NOMO-1 treated with DMSO at 0.1 percent for 48 hours (cell line): ENCODE measurements around the gene CDC5L.
"Not testable (repeated sequence)": the region's sequence is repeated elsewhere in the genome, so short reads cannot be mapped to it uniquely, and the experiment has no call there.

ENCODE experiments used
- DNase-seq: peaks from one replicate; lab custom pipeline; 2025; ENCODE audit not compliant: unreplicated experiment; lab: John Stamatoyannopoulos, UW

CDC5L gene

GRCh38 chr6:44387346-44388134, at the start of gene CDC5L:
TSS of gene CDC5L (plus strand) at chr6:44387706. CDS start at chr6:44387824, 118 bp downstream.
- DNase-seq, result peak; percentile 99

GRCh38 chr6:44338228-44339122, 49.0 kb upstream of the CDC5L start:
- peak; percentile 79 for DNase-seq

GRCh38 chr6:44339301-44339700, 48.2 kb upstream of the CDC5L start:
- no peak for DNase-seq

- DNase-seq, result no peak
Measured at GRCh38 chr6:44339763-44340625, 47.5 kb upstream of the CDC5L start.

GRCh38 chr6:44341095-44341890, 46.2 kb upstream of the CDC5L start:
- no peak for DNase-seq

- DNase-seq, result peak; percentile 72
Measured at GRCh38 chr6:44342052-44342451, 45.5 kb upstream of the CDC5L start.

- no peak for DNase-seq
Measured at GRCh38 chr6:44342489-44342888, 45.0 kb upstream of the CDC5L start, which contains the start of gene SPATS1. TSS of gene SPATS1 (plus strand) at chr6:44342650. CDS start at chr6:44343096, 446 bp downstream.

GRCh38 chr6:44346818-44347217, 40.7 kb upstream of the CDC5L start:
- DNase-seq, result not testable (repeated sequence)

GRCh38 chr6:44349904-44350649, 37.4 kb upstream of the CDC5L start:
- DNase-seq, result no peak

GRCh38 chr6:44350650-44350994, 36.9 kb upstream of the CDC5L start:
- not testable (repeated sequence) for DNase-seq

GRCh38 chr6:44352259-44352658, 35.2 kb upstream of the CDC5L start:
- no peak for DNase-seq

- no peak for DNase-seq
Measured at GRCh38 chr6:44353336-44353735, 34.2 kb upstream of the CDC5L start.

- no peak for DNase-seq
Measured at GRCh38 chr6:44355640-44356039, 31.9 kb upstream of the CDC5L start.

GRCh38 chr6:44356487-44356886, 31.0 kb upstream of the CDC5L start:
- DNase-seq, result no peak

- no peak for DNase-seq
Measured at GRCh38 chr6:44359973-44360372, 27.5 kb upstream of the CDC5L start.

GRCh38 chr6:44361947-44362346, 25.6 kb upstream of the CDC5L start:
- no peak for DNase-seq

- no peak for DNase-seq
Measured at GRCh38 chr6:44363377-44363926, 24.1 kb upstream of the CDC5L start.

- DNase-seq, result no peak
Measured at GRCh38 chr6:44366781-44367180, 20.7 kb upstream of the CDC5L start.

GRCh38 chr6:44367681-44368080, 19.8 kb upstream of the CDC5L start:
- no peak for DNase-seq
